CD4-positive, alpha-beta T cell treated with Interleukin-4 for 1 hour (primary cell): ENCODE measurements around the gene TSHZ2.

Experiments used
- DNase-seq, 2 donors: peaks; one replicate each; pipeline ENCODE4 v3.0.0-alpha.2; 2020 to 2022

Gene TSHZ2

GRCh38 chr20:53068241-53068640 is 96.1 kb downstream of the TSHZ2 start:
- no peak for DNase-seq

DNA sequence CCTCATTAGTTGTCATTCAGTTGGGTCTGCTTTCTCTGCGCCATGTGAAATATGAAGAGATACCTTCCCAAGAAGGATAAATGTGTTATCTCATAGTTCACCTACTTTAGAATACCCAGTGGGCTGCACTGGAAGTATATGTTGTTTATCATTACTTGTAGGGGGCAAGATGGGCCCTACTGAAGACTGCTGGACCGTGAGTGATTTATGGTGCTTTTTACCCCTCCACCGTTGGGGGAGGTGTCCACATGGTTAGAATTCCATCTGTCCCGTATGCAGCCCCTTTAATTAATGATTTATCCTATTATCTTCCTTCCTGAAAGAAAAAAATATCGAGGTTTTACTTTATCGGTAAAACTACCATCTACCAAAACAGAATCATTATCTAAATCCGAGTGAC is 97.0 kb downstream of the TSHZ2 start:
- DNase-seq, result no peak

GRCh38 chr20:53070224-53070623 is 98.1 kb downstream of the TSHZ2 start:
- DNase-seq, result no peak

GRCh38 chr20:53070706-53071392 is 98.7 kb downstream of the TSHZ2 start:
- DNase-seq, result peak in 1 of 2 donors; percentile 27

DNA sequence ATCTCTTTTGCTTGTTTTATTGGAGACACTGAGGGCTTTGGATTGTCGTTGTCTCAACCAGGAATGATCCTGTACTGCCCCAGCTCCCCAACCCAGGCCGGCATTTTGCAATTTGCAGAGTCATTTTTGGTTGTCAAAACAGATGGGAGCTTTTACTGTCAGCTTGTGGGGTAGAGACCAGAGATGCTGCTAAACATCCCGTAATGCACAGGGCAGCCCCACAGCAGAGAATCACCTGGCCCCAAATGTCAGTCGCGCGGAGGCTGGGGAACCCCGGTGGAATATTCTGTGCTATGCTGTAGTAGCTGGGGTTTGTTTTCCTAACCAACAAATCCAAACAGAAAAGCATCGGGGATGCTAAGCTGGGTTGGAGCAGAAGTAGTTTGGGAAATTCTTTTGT is 99.7 kb downstream of the TSHZ2 start:
- DNase-seq, result no peak

GRCh38 chr20:53072923-53073579 is 100.9 kb downstream of the TSHZ2 start:
- no peak for DNase-seq

GRCh38 chr20:53073636-53074415 is 101.7 kb downstream of the TSHZ2 start:
- no peak for DNase-seq

GRCh38 chr20:53074811-53075314 is 102.7 kb downstream of the TSHZ2 start:
- DNase-seq, result no peak

DNA sequence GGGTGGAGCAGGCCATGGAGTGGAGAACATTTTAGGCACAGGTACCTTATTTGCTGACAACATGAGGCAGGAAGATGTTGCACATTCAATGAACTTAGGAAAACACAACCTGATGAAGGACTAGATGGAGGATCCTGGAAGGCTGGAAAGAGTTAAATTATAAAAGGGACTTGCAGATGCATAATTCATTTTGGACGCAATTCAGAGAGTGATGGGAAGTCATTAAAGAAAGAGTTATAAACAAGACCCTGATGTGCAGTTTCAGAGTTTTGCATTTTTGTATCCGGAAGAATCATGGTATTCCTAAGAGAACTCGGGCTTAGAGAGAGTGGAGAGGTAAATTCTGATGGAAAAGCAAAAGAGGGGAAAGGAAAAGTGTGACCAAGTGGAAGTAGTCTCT is 104.5 kb downstream of the TSHZ2 start:
- no peak for DNase-seq

- DNase-seq, result no peak
Measured at GRCh38 chr20:53077373-53078205, 105.4 kb downstream of the TSHZ2 start.

GRCh38 chr20:53078761-53079160 is 106.6 kb downstream of the TSHZ2 start:
- DNase-seq, result no peak

- DNase-seq, result no peak
Measured at GRCh38 chr20:53079261-53079691, 107.1 kb downstream of the TSHZ2 start.

DNA sequence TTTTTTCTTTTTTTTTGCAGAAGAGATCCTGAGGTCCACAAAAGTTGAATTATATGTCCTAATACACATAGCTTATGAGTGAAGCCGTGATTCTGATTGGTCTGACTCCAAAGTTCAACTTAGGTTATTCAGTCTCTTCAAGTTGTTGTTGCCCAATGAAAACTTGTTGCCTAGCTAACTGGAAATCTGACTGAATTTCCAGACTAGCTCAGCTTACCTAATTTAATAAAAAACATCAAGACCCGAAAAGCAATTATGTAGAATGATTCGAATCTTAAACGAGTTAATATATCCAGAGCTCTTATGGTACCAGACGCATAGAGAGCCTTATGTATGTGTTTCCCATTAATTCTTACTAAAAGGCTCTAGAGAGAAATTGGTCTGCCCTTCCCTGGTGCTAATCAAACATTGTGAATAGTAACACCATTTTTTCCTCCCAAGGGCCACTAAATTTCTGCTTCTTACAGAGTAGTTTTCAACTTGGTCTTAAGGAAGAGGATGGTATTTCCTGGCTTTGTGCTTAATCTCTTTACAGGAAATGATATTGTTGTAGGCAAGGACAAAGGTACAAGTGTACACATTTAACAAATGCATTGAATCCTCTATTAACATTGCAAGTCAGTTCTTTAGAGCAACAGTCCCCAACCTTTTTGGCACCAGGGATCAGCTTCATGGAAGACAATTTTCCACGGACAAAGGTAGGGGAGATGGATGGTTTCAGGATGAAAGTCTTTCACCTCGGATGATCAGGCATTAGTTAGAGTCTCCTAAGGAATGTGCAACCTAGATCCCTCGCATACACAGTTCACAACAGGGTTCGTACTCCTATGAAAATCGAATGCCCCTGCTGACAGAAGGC is 107.9 kb downstream of the TSHZ2 start:
- DNase-seq, result no peak

GRCh38 chr20:53080687-53080962 is 108.5 kb downstream of the TSHZ2 start:
- DNase-seq, result no peak

- no peak for DNase-seq
Measured at GRCh38 chr20:53080969-53081871, 109.1 kb downstream of the TSHZ2 start.

- no peak for DNase-seq
Measured at GRCh38 chr20:53081916-53082863, 110.0 kb downstream of the TSHZ2 start.

DNA sequence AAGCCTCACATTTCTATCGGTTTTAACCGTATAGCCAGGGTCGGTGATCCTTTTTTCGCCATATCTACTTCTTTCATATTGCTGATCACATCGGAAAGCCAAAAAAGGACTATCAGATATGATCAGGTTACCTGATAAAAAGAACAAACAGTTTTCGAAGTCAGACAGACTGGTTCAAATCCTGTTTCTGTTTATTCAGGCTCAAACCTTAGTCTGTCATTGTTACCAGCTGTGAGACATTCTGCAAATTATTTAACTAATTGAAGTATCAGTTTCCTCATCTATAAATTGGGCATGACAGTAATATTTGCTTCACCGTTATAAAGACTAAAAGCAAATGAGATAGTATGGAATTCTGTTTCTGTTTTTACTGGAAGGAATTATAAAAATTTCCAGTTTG is 111.3 kb downstream of the TSHZ2 start:
- DNase-seq, result no peak

- DNase-seq, result no peak
Measured at GRCh38 chr20:53084408-53084997, 112.3 kb downstream of the TSHZ2 start.

DNA sequence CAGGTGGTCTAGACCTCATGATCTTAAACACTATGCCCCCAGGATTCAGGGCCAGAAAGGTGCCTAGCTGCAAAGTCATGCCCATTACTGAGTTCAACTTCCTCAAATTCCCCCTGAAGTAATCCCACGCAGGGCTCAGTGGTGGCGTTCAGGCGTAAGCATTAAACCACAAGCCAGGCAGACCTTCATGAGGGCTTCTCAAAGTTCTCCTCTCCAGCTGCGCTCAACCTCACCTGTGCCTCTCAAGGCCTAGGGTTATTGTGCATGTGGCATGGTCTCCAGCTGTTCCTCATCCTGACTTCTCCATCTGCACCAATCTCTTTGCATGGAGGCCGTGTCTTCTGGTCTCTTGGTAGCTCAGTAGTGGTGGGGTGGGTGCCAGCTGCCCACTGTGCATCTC is 113.6 kb downstream of the TSHZ2 start:
- DNase-seq, result no peak
